SK-N-SH treated with all-trans-retinoic acid at 6 μM for 48 hours (cell line): Measurements from ENCODE around the gene KIF2A.

Experiments used
- ATAC-seq: fragments of 200-7000 bp; cut with Tn5 transposase; 3 replicates; pipeline ENCODE4 v1.9.1; 2020; ENCODE audit warnings: mild to moderate bottlenecking, moderate library complexity
- ARNTL ChIP-seq: fragments of 450-650 bp; formaldehyde crosslinking; IDR thresholded peaks from 2 replicates; pipeline ENCODE4 v1.5.0; 2020; ENCODE audit warnings: low read depth, mild to moderate bottlenecking, moderate library complexity, borderline replicate concordance
- BACH2 ChIP-seq: fragments of 250-450 bp; sonication (Bioruptor Pico); IDR thresholded peaks from 2 replicates; pipeline ENCODE4 v1.9.0; 2021; ENCODE audit warnings: mild to moderate bottlenecking, borderline replicate concordance
- CSDC2 ChIP-seq: fragments of 250-450 bp; sonication (Bioruptor Pico); IDR thresholded peaks from 2 replicates; pipeline ENCODE4 v1.5.0; 2020; ENCODE audit warnings: mild to moderate bottlenecking, moderate library complexity
- ESRRG ChIP-seq: fragments of 250-450 bp; sonication (Bioruptor Pico); IDR thresholded peaks from 2 replicates; pipeline ENCODE4 v1.6.1; 2021; ENCODE audit warnings: mild to moderate bottlenecking
- GLIS3 ChIP-seq: fragments of 250-450 bp; sonication (Bioruptor Pico); IDR thresholded peaks from 2 replicates; pipeline ENCODE4 v1.5.0; 2020; ENCODE audit warnings: mild to moderate bottlenecking, moderate library complexity
- OSR1 ChIP-seq: fragments of 250-450 bp; sonication (Bioruptor Pico); IDR thresholded peaks from 2 replicates; pipeline ENCODE4 v1.8.0; 2022; ENCODE audit warnings: moderate library complexity, mild to moderate bottlenecking, inconsistent platforms
- PPARA ChIP-seq: fragments of 250-450 bp; sonication (Bioruptor Pico); IDR thresholded peaks from 2 replicates; pipeline ENCODE4 v1.5.0; 2020; ENCODE audit warnings: mild to moderate bottlenecking, borderline replicate concordance
- SNAI2 ChIP-seq: fragments of 250-450 bp; sonication (Bioruptor Pico); IDR thresholded peaks from 2 replicates; pipeline ENCODE4 v1.5.0; 2020; ENCODE audit warnings: mild to moderate bottlenecking, moderate library complexity
- TCF4 ChIP-seq: fragments of 250-450 bp; sonication (Bioruptor Pico); IDR thresholded peaks from 2 replicates; pipeline ENCODE4 v1.8.0; 2021; ENCODE audit warnings: mild to moderate bottlenecking, moderate library complexity, borderline replicate concordance
- ZC3H10 ChIP-seq: fragments of 250-450 bp; sonication (Bioruptor Pico); IDR thresholded peaks from 2 replicates; pipeline ENCODE4 v1.5.1; 2021; ENCODE audit warnings: mild to moderate bottlenecking, moderate library complexity
- ZFP3 ChIP-seq: fragments of 250-450 bp; sonication (Bioruptor Pico); IDR thresholded peaks from 2 replicates; pipeline ENCODE4 v1.5.0; 2020; ENCODE audit warnings: mild to moderate bottlenecking, moderate library complexity
- ZFP30 ChIP-seq: fragments of 450-650 bp; formaldehyde crosslinking; IDR thresholded peaks from 2 replicates; pipeline ENCODE4 v1.5.0; 2022; ENCODE audit warnings: mild to moderate bottlenecking, moderate library complexity
- ZNF565 ChIP-seq: fragments of 450-650 bp; formaldehyde crosslinking; conservative IDR thresholded peaks from 2 replicates; pipeline ENCODE4 v1.5.0; 2020; ENCODE audit warnings: low read depth, mild to moderate bottlenecking, moderate library complexity
- ZNF70 ChIP-seq: fragments of 450-650 bp; formaldehyde crosslinking; IDR thresholded peaks from 2 replicates; pipeline ENCODE4 v1.5.0; 2020; ENCODE audit warnings: mild to moderate bottlenecking, moderate library complexity
- ZNF8 ChIP-seq: fragments of 450-650 bp; formaldehyde crosslinking; IDR thresholded peaks from 2 replicates; pipeline ENCODE4 v1.5.0; 2020; ENCODE audit warnings: mild to moderate bottlenecking, moderate library complexity
- TF ChIP-seq, protein P1 (sequence below): fragments of 250-450 bp; sonication (Bioruptor Pico); IDR thresholded peaks from 2 replicates; pipeline ENCODE4 v1.5.0; 2020; ENCODE audit warnings: mild to moderate bottlenecking, moderate library complexity
- TF ChIP-seq, protein P2 (sequence below): fragments of 250-450 bp; sonication (Bioruptor Pico); IDR thresholded peaks from 2 replicates; pipeline ENCODE4 v1.8.0; 2021; ENCODE audit warnings: low read depth, mild to moderate bottlenecking, moderate library complexity, borderline replicate concordance
- TF ChIP-seq, protein P3 (sequence below): fragments of 250-450 bp; sonication (Bioruptor Pico); IDR thresholded peaks from 2 replicates; pipeline ENCODE4 v1.8.0; 2020; ENCODE audit warnings: mild to moderate bottlenecking, moderate library complexity, borderline replicate concordance
- TF ChIP-seq, protein P4 (sequence below): fragments of 250-450 bp; sonication (Bioruptor Pico); IDR thresholded peaks from 2 replicates; pipeline ENCODE4 v1.5.1; 2021; ENCODE audit warnings: mild to moderate bottlenecking, moderate library complexity

KIF2A gene

DNA sequence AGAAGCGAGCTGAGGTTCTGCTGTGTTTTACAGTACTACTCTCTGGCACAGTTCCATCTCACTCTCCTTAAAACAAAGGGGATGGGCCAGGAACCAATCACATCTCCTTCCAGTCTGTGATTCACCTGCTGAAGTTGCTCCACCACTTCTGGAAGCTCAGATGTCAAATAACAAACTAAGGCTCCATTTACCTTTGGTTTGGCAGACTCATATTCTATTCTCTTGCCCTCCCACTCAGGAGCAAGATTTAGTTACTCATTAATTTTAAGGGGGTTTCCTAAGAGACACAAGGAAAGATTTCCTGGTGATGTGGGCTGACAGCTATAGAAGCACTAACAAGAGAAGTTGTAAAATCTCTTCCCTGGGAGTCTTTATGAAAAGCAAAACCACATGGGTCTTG, 37.8 kb upstream of the KIF2A start (continued):
- TF ChIP-seq, protein P1, sequence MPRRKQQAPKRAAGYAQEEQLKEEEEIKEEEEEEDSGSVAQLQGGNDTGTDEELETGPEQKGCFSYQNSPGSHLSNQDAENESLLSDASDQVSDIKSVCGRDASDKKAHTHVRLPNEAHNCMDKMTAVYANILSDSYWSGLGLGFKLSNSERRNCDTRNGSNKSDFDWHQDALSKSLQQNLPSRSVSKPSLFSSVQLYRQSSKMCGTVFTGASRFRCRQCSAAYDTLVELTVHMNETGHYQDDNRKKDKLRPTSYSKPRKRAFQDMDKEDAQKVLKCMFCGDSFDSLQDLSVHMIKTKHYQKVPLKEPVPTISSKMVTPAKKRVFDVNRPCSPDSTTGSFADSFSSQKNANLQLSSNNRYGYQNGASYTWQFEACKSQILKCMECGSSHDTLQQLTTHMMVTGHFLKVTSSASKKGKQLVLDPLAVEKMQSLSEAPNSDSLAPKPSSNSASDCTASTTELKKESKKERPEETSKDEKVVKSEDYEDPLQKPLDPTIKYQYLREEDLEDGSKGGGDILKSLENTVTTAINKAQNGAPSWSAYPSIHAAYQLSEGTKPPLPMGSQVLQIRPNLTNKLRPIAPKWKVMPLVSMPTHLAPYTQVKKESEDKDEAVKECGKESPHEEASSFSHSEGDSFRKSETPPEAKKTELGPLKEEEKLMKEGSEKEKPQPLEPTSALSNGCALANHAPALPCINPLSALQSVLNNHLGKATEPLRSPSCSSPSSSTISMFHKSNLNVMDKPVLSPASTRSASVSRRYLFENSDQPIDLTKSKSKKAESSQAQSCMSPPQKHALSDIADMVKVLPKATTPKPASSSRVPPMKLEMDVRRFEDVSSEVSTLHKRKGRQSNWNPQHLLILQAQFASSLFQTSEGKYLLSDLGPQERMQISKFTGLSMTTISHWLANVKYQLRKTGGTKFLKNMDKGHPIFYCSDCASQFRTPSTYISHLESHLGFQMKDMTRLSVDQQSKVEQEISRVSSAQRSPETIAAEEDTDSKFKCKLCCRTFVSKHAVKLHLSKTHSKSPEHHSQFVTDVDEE (CRISPR knock-in tag): no peak
- TF ChIP-seq ARNTL: no peak
- TF ChIP-seq, protein P2, sequence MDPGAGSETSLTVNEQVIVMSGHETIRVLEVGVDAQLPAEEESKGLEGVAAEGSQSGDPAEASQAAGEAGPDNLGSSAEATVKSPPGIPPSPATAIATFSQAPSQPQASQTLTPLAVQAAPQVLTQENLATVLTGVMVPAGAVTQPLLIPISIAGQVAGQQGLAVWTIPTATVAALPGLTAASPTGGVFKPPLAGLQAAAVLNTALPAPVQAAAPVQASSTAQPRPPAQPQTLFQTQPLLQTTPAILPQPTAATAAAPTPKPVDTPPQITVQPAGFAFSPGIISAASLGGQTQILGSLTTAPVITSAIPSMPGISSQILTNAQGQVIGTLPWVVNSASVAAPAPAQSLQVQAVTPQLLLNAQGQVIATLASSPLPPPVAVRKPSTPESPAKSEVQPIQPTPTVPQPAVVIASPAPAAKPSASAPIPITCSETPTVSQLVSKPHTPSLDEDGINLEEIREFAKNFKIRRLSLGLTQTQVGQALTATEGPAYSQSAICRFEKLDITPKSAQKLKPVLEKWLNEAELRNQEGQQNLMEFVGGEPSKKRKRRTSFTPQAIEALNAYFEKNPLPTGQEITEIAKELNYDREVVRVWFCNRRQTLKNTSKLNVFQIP (CRISPR knock-in tag): no peak
- TF ChIP-seq GLIS3: no peak
- no peak for TF ChIP-seq PPARA (CRISPR knock-in tag)
- TF ChIP-seq BACH2: no peak
- no peak for TF ChIP-seq ZNF70 (CRISPR knock-in tag)
- TF ChIP-seq ZFP3 (CRISPR knock-in tag): no peak

DNA sequence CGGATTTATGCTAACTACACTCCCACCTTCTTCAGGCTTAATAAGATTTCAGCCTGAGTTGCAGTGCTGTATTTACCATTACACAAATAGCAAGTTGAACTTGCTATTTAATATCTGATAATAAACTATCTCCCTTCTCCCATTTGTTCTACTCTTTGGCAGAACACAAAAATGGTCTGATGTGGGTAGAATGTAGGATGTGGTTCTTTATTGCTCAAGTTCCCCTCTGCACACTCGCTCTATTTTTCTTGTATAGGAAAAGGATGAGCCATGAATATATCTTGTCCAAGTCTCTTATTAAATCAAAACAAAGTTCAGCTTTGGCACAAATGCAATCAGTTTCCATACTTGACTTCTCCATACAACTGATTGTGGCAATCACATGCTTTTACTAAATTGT, 37.2 kb upstream of the KIF2A start:
- ATAC-seq: no peak
- TF ChIP-seq SNAI2 (no peak), ESRRG (CRISPR knock-in tag) (no peak), TCF4 (CRISPR knock-in tag) (no peak), ZFP3 (CRISPR knock-in tag) (no peak), ARNTL (no peak), ZNF565 (CRISPR knock-in tag) (no peak), CSDC2 (CRISPR knock-in tag) (no peak), ZFP30 (CRISPR knock-in tag) (no peak), PPARA (CRISPR knock-in tag) (no peak), ZC3H10 (CRISPR knock-in tag) (no peak), GLIS3 (no peak), BACH2 (no peak)
- TF ChIP-seq, protein P3, sequence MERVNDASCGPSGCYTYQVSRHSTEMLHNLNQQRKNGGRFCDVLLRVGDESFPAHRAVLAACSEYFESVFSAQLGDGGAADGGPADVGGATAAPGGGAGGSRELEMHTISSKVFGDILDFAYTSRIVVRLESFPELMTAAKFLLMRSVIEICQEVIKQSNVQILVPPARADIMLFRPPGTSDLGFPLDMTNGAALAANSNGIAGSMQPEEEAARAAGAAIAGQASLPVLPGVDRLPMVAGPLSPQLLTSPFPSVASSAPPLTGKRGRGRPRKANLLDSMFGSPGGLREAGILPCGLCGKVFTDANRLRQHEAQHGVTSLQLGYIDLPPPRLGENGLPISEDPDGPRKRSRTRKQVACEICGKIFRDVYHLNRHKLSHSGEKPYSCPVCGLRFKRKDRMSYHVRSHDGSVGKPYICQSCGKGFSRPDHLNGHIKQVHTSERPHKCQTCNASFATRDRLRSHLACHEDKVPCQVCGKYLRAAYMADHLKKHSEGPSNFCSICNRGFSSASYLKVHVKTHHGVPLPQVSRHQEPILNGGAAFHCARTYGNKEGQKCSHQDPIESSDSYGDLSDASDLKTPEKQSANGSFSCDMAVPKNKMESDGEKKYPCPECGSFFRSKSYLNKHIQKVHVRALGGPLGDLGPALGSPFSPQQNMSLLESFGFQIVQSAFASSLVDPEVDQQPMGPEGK: no peak
- TF ChIP-seq, protein P2 (CRISPR knock-in tag): no peak

DNA sequence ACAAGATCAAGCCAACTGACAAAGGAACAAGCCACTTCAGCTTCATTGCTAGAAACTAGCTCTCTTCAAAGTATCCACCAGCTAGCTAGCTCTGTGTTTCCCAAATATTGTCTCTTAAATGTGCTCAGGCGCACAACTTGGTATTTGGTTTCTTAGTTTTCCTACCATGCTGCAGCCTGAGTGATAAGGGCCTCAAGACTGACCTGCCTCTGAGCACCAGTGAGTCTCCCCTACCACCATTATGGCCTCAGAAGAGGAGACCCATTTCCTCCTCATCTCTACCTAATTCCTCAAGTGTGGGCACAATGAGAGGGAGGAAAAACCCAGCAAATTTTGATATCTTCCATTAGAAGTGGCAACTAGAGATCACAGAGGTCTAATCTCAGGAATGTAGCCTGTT, 34.6 kb upstream of the KIF2A start:
- ATAC-seq: no peak
- TF ChIP-seq, protein P4, sequence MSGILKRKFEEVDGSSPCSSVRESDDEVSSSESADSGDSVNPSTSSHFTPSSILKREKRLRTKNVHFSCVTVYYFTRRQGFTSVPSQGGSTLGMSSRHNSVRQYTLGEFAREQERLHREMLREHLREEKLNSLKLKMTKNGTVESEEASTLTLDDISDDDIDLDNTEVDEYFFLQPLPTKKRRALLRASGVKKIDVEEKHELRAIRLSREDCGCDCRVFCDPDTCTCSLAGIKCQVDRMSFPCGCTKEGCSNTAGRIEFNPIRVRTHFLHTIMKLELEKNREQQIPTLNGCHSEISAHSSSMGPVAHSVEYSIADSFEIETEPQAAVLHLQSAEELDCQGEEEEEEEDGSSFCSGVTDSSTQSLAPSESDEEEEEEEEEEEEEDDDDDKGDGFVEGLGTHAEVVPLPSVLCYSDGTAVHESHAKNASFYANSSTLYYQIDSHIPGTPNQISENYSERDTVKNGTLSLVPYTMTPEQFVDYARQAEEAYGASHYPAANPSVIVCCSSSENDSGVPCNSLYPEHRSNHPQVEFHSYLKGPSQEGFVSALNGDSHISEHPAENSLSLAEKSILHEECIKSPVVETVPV (CRISPR knock-in tag): no peak
- TF ChIP-seq ZNF565 (CRISPR knock-in tag): no peak
- no peak for TF ChIP-seq ZNF8 (CRISPR knock-in tag)
- no peak for TF ChIP-seq ZC3H10 (CRISPR knock-in tag)
- TF ChIP-seq BACH2: no peak
- TF ChIP-seq ZFP3 (CRISPR knock-in tag): no peak
- no peak for TF ChIP-seq SNAI2
- TF ChIP-seq OSR1 (CRISPR knock-in tag): no peak
- TF ChIP-seq ESRRG (CRISPR knock-in tag): no peak
- TF ChIP-seq, all 23 proteins: peak for 0

DNA sequence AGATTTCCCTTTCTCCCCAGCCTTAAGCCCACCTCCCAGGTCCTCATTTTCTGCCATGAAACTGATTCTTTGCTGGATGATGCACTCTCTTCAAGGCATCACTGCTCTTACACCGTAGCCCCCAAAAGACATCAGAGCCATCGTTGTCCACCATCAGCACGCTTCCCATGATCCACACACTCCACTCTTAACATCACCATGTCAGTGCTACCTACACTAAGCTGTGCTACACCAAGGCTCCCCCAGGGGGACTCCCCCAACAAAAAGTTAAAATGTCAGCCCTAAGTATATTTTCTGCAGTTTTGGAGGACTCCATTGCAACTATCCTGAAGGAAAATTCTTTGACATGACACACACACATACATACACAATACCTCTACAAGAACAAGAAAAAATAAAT, 34.1 kb upstream of the KIF2A start:
- ATAC-seq: no peak
- no peak for TF ChIP-seq ESRRG (CRISPR knock-in tag)
- TF ChIP-seq, all 23 proteins: peak for 0
